A673 (cell line): ENCODE data around the gene NFXL1.

ENCODE experiments used
- CTCF ChIP-seq: fragments of 300-800, 200-600 bp; sonication (generic); conservative IDR thresholded peaks from 2 replicates; pipeline ENCODE4 v1.5.1; 2017; ENCODE audit warnings: low read depth, mild to moderate bottlenecking, antibody characterized with exemption, low read length, moderate library complexity, mixed read lengths
- EZH2 ChIP-seq: fragments of 200-600 bp; sonication (generic); IDR thresholded peaks from 2 replicates; pipeline ENCODE4 v1.6.1; 2017; ENCODE audit warnings: borderline replicate concordance, low read depth, mild to moderate bottlenecking, mixed read lengths, antibody characterized with exemption, low read length; ENCODE audit not compliant: poor library complexity, severe bottlenecking

GRCh38 chr4:47837094-47837907 is 77.1 kb downstream of the NFXL1 start:
- TF ChIP-seq CTCF (no peak), EZH2 (no peak)
